NCI-H2171 (cell line): Measurements from ENCODE around the gene EEF2KMT.
"Not testable (repeated sequence)": the region's sequence is repeated elsewhere in the genome, so short reads cannot be mapped to it uniquely, and the experiment has no call there.

Experiments
- DNase-seq: peaks from one replicate; lab custom pipeline; 2025; lab: John Stamatoyannopoulos, UW

EEF2KMT gene

GRCh38 chr16:5070431-5071186 is 27.0 kb downstream of the EEF2KMT start:
- no peak for DNase-seq

- no peak for DNase-seq
Measured at GRCh38 chr16:5069854-5070253, 27.7 kb downstream of the EEF2KMT start.

- DNase-seq, result no peak
Measured at GRCh38 chr16:5069048-5069447, 28.5 kb downstream of the EEF2KMT start.

- DNase-seq, result no peak
Measured at GRCh38 chr16:5066511-5066910, 31.1 kb downstream of the EEF2KMT start.

- DNase-seq, result no peak
Measured at GRCh38 chr16:5065813-5066212, 31.8 kb downstream of the EEF2KMT start, which contains the start of gene C16orf89. TSS of gene C16orf89 (minus strand) at chr16:5065956. CDS start at chr16:5065908, 48 bp downstream.

- DNase-seq, result no peak
Measured at GRCh38 chr16:5065326-5065725, 32.3 kb downstream of the EEF2KMT start.

GRCh38 chr16:5064915-5065314 is 32.7 kb downstream of the EEF2KMT start:
- DNase-seq, result no peak

GRCh38 chr16:5062790-5063765 is 34.5 kb downstream of the EEF2KMT start:
- no peak for DNase-seq

GRCh38 chr16:5062051-5062450 is 35.5 kb downstream of the EEF2KMT start:
- DNase-seq, result no peak

GRCh38 chr16:5060073-5060641 is 37.4 kb downstream of the EEF2KMT start:
- DNase-seq, result no peak

- DNase-seq, result no peak
Measured at GRCh38 chr16:5059386-5060072, 38.1 kb downstream of the EEF2KMT start.

- DNase-seq, result no peak
Measured at GRCh38 chr16:5058476-5058875, 39.1 kb downstream of the EEF2KMT start.

GRCh38 chr16:5056352-5056751 is 41.2 kb downstream of the EEF2KMT start:
- no peak for DNase-seq

- DNase-seq, result no peak
Measured at GRCh38 chr16:5054876-5055865, 42.4 kb downstream of the EEF2KMT start.

GRCh38 chr16:5046914-5047313 is 50.7 kb downstream of the EEF2KMT start:
- DNase-seq, result no peak

- no peak for DNase-seq
Measured at GRCh38 chr16:5045499-5046115, 52.0 kb downstream of the EEF2KMT start.

- DNase-seq, result not testable (repeated sequence)
Measured at GRCh38 chr16:5044581-5044980, 53.0 kb downstream of the EEF2KMT start.

GRCh38 chr16:5044011-5044540 is 53.5 kb downstream of the EEF2KMT start:
- DNase-seq, result no peak

GRCh38 chr16:5042574-5043171 is 54.9 kb downstream of the EEF2KMT start:
- no peak for DNase-seq
